Sciatic nerve (tissue), 2 donors: ENCODE data around the gene ZCWPW2. TPM values are rescaled to one million over a fixed set of nuclear protein-coding genes. Genes with fewer than 3 reads are reported as not detected.

Experiments
- ATAC-seq: fragments of 200-7000 bp; cut with Tn5 transposase; one replicate; pipeline ENCODE4 v1.9.1; 2020; ENCODE audit warnings: mild to moderate bottlenecking, moderate library complexity
- DNase-seq: peaks from one replicate; pipeline ENCODE4 v3.0.0-alpha.2; 2020; ENCODE audit warnings: low spot score
- intact Hi-C: fragments of 100-400 bp; cut with DNase I; formaldehyde crosslinking; loops from one replicate; pipeline ENCODE4 v1.14.2; 2022
- total RNA-seq: library from RNA; stranded (reverse); fragmentation: NEBNext Ultra II Directional; extraction: Animal tissue kit (Norgen Biotek cat#: 25700); gene quantifications from one replicate; pipeline ENCODE4 v1.2.1, GENCODE V29; 2021
- donor health status: DM: no; HTN: no; CAD: no.
- donor health status: DM: no; HTN: no; CAD: no.

ZCWPW2 gene
- total RNA-seq, 1 donor from 2014 or later, result 3.3 TPM

DNA sequence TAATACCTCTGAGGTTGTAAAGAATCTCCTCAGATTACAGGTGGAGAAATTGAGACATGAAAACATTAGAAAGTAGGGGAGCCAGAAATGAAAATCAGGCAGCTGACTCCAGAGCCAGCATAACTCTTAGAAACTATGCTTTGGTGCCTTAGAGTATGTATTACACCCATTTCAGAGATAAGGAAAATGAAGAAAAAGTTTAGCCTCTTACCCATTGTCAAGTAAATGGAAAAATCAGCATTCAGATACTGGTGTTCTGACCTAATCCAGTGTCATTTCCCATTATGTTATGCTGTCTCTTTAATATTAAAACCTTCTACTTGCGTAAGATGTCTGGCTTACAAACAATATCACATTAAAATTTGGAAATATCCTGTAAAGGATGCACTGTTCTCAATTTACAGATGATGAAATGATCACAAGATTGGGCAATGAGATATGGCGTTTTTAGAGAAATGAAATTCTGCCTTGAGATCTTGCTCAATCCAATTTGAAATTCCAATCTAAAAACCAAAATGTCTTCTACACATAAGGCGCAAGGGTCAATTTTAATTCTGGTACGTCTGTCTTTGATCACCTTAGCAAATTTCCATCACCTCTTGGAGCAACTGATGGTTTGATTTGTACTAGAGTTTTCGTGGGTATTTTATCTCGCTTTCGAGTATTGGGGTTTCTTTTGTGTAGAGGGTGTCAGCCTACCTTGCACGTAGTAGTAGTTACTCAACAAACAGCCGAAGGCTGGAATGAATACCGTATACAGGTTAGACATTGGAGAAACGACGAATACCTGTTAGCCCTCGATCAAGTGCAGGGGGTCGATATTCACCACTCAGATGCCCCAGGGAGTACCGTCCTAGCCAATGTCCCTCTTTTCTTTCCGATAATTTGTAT is 902 bp upstream of the ZCWPW2 start:
- intact Hi-C loops, result no loop called here
- DNase-seq (no peak), ATAC-seq (peak; percentile 46)

DNA sequence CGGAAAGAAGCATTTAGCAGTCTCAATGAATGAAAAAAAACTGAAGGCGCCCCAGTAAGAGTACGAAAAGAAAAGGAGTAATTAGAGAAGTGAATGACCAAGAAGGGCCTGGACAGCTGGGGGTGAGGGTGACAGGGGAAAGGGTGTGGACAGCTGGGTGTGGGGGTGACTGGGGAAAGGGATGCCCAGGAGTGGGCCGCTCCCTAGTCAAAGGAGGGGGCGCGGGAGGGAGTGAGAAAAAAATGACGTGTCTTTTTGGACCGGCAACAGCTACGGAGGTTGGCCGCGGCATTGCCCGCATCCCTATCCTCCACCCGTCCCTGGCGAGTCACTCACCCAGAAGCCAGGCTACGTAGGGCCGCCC is 274 bp upstream of the ZCWPW2 start:
- DNase-seq, result no peak

GRCh38 chr3:28349469-28350000 is 1.0 kb downstream of the ZCWPW2 start:
- intact Hi-C loops, result no loop called here

More for the DNA sequence above, 274 bp upstream of the ZCWPW2 start:
- peak; percentile 89 for ATAC-seq
- intact Hi-C loops, result no loop called here

DNA sequence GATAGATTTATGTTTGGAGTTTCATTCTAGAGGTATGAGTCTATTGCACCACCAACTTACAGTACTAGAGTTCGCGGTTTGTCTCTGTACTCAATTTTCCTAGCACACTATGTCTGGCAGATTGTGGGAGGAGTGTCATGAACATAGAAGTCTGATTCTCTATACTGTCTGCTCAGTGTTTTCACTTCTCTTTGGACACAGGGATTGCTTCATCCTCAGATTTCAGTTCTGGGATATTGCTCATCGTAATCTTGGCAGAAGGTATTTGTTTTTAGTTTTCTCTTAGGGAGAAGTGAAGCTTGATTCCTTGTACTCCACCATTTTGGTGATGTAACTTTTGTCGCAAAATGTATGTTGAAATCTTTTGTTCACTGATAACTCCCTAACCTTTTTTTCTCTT is 27.9 kb downstream of the ZCWPW2 start:
- ATAC-seq (peak; percentile 81), DNase-seq (no peak)
- intact Hi-C loops, result no loop called here

More at GRCh38 chr3:28349469-28350000, 1.0 kb downstream of the ZCWPW2 start:
- ATAC-seq (peak; percentile 3), DNase-seq (no peak)

DNA sequence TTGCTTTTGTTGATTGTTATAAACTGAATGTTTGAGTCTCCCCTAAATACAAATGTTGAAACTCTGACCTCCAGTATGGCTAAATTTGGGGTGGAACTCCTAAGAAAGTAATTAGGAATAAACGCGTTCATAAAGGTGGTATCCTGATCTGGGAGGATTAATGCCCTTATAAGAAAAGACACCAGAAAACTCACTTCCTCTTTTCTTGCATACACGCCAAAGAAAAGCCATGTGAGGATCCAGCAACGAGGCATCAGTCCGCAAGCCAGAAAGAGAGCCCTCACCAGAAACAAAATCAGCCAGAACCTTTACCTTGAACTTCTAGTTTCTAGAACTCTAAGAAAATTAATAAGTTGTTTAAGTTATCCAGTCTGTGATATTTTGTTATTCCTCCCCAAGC is 37.5 kb downstream of the ZCWPW2 start:
- no peak for DNase-seq
- intact Hi-C loops, result no loop called here
- no peak for ATAC-seq

GRCh38 chr3:28388978-28389377 is 40.5 kb downstream of the ZCWPW2 start:
- ATAC-seq (no peak), DNase-seq (no peak)
- intact Hi-C loops, result no loop called here

DNA sequence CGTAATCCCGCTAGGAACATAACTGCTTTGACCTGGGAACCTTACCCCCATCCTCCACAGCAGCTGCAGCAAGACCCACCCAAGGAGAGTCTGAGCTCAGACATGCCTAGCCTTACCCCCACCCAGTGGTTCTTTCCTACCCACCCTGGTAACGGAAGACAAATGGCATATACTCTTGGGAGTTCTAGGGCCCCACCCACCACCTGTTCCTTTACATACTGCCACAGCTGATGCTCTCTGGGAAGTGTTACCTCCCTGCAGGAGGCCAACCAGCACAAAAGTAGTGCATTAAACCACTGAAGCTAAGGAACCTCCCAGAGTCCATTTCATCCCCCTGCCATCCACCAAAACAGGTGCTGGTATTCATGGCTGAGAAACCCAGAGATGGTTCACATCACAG is 50.7 kb downstream of the ZCWPW2 start:
- ATAC-seq, result no peak
- intact Hi-C loops, result no loop called here

DNA sequence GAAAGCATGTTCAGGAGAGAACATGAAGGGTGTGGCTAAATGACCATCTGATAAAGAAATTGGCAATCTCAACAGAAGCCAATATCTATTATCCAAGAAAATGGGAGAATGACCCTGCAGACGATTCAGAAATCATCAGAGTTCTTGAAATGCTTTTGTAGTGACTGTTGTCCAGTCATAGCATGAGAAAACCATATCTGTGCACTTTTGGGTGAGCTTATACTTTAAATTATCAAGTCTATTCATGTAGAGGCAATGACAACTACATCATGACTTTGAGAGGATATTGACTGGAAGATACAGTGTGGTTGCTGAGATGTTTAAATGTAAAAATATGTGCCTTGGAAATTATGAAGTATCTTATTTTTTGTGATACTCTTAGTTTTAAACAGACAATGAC is 57.7 kb downstream of the ZCWPW2 start:
- DNase-seq (no peak), ATAC-seq (no peak)
- intact Hi-C loops, result no loop called here

More for the DNA sequence above, 50.7 kb downstream of the ZCWPW2 start:
- DNase-seq, result no peak

DNA sequence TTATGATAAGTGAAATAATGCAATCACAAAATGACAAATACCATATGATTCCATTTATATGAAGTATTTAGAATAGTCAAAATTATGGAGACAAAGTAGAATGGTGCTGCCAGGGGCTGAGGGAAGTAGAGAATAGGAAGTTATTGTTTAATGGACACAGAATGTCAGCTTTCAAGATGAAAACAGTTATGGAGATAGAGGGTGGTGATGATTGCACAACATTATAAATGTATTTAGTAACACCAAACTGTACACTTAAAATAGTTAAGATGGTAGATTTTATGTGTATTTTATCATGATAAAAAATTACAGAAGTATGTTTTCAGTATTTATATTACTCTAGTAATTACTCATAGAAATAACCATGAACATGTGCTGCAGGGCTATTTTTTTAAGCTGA is 100.9 kb downstream of the ZCWPW2 start:
- no peak for DNase-seq
- ATAC-seq, result no peak
- intact Hi-C loops, result no loop called here

DNA sequence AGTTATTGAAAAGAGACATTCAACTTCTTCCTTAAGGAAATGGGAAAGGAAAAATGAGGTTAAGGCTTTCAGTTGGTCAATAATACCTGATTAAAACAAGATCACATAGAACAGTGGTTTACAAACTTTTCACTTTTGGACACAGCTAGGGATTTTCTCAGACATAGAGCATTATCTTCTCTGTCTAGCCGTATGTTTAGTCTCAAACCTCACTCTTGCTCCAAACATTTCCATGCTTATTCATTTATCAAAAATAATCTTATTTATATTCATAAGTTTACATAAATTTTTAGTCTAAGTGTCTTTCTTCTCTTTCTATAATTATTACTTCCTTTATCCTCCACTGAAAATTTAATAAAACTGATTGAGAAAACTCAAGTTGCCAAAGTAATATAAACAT is 114.3 kb downstream of the ZCWPW2 start:
- ATAC-seq (no peak), DNase-seq (no peak)
- intact Hi-C loops, result no loop called here

DNA sequence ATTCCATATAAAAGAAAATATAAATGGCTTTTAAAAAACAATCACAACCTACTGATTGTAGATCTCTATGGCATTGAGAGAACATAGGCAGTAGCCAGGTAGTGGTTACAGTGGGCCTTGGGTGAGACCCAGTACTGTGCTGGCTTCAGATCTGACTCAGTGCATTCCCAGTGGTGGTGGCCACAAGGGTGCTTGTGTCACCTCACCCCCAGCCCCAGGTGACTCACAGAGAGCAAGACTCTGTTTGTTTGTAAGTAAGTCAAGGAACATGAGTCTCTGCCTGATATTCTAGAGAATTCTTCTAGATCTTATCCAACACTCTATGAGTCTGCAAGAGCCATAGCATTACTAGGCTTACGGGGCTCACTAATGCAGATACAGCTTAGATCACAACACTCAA is 118.9 kb downstream of the ZCWPW2 start:
- intact Hi-C loops, result no loop called here
- no peak for DNase-seq
- ATAC-seq, result no peak

- DNase-seq (no peak), ATAC-seq (peak; percentile 56)
- intact Hi-C loops, result no loop called here
Observed at GRCh38 chr3:28476194-28476593, 127.7 kb downstream of the ZCWPW2 start.

DNA sequence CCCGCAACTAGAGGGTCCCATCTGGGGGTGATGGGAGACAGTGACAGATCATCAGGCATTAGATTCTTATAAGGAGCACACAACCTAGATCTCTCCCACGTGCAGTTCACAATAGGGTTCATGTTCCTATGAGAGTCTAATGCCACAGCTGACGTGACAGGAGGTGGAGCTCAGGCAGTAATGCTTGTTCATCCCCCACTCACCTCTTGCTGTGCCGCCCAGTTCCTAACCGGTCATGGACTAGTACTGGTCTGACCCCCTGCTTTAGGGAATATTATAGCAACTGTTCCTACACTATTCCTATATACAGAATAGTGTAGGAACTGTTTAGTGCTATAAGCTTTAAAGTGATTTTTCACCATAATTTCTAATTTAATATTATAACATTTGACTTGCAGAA is 128.2 kb downstream of the ZCWPW2 start:
- no peak for DNase-seq
- no peak for ATAC-seq
- intact Hi-C loops, result no loop called here

DNA sequence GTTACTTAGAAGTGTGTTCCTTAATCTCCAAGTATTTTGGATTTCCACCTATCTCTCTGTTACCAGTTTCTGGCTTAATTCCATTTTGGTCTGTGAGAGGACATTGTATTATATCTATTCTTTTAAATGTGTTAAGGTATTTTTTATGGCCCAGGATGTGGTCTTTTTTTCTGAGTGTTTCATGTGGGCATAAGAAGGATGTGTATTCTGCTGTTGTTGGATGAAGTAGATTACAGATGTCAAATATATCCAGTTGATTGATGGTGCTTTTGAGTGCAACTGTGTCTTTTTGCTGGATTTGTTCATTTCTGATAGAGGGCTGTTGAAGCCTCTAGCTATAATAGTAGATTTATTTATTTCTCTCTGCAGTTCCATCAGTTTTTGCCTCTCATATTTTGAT is 136.6 kb downstream of the ZCWPW2 start:
- intact Hi-C loops, result no loop called here

GRCh38 chr3:28495301-28495700 is 146.8 kb downstream of the ZCWPW2 start:
- no peak for DNase-seq
- intact Hi-C loops, result no loop called here
- no peak for ATAC-seq

More for the DNA sequence above, 136.6 kb downstream of the ZCWPW2 start:
- ATAC-seq (no peak), DNase-seq (no peak)

GRCh38 chr3:28502397-28502937 is 153.9 kb downstream of the ZCWPW2 start:
- no peak for DNase-seq

GRCh38 chr3:28504976-28505375 is 156.5 kb downstream of the ZCWPW2 start:
- intact Hi-C loops, result no loop called here
- DNase-seq (no peak), ATAC-seq (no peak)

More at GRCh38 chr3:28502397-28502937, 153.9 kb downstream of the ZCWPW2 start:
- ATAC-seq, result no peak
- intact Hi-C loops, result no loop called here

DNA sequence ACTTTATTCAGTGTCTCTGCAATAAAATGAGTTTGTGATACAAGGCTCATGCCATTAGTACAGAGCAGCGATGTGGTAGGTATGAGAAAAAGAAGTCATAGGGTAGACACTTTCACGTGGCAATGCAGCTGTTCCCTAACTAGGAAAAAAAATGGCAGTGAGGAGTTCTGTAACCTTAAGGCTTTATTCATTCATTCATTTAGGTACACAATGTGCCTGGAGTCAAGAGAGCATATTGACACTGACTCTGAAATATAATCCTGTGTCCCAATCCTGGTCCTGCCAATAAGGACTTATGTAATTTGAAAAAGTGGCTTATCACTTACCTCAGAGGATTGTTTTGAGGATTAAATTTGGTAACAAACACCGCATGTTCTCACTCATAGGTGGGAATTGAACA is 173.1 kb downstream of the ZCWPW2 start:
- intact Hi-C loops, result no loop called here
- DNase-seq, result no peak
- no peak for ATAC-seq

- intact Hi-C loops, result no loop called here
- DNase-seq (no peak), ATAC-seq (no peak)
Observed at GRCh38 chr3:28542351-28542750, 193.8 kb downstream of the ZCWPW2 start.

GRCh38 chr3:28544236-28544635 is 195.7 kb downstream of the ZCWPW2 start:
- DNase-seq (no peak), ATAC-seq (no peak)
- intact Hi-C loops, result no loop called here
